Keratinocyte (primary cell): Measurements from ENCODE around the gene PCNT. TPM values are rescaled to one million over a fixed set of nuclear protein-coding genes. Genes with fewer than 3 reads are reported as not detected.

Source experiments
- DNase-seq: peaks from one replicate; pipeline ENCODE4 v3.0.0-alpha.2; 2011; ENCODE audit warnings: low read depth, missing footprints, low spot score
- FAIRE-seq: peaks from 2 replicates; lab custom pipeline; 2011; peaks lifted over from hg19 to GRCh38; lab: Jason Lieb, UNC
- H2AFZ ChIP-seq: 2 replicates; pipeline ENCODE4 v1.6.0; 2012; ENCODE audit warnings: low read length, control low read depth, inconsistent platforms; ENCODE audit not compliant: control insufficient read depth
- H3K27ac ChIP-seq: 2 replicates; pipeline ENCODE4 v1.5.1; 2011; ENCODE audit warnings: low read length; ENCODE audit not compliant: control insufficient read depth, insufficient read depth
- H3K27me3 ChIP-seq: 3 replicates; pipeline ENCODE4 v1.6.0; 2011; ENCODE audit warnings: low read length; ENCODE audit not compliant: control insufficient read depth, insufficient read depth; ENCODE audit errors: extremely low read depth
- H3K36me3 ChIP-seq, 2 experiments: 2 replicates in 1 of 2; 3 replicates in 1 of 2; pipeline ENCODE4 v1.5.1; 2011; ENCODE audit warnings: low read length in 2 of 2, mild to moderate bottlenecking in 1 of 2; ENCODE audit not compliant: control insufficient read depth in 2 of 2, insufficient read depth in 2 of 2; ENCODE audit errors: extremely low read depth in 1 of 2
- H3K4me1 ChIP-seq: 3 replicates; pipeline ENCODE4 v1.5.1; 2011; ENCODE audit warnings: low read length; ENCODE audit not compliant: control insufficient read depth, insufficient read depth; ENCODE audit errors: extremely low read depth
- H3K4me2 ChIP-seq: 3 replicates; pipeline ENCODE4 v1.6.0; 2011; ENCODE audit warnings: low read depth, low read length; ENCODE audit not compliant: control insufficient read depth, insufficient read depth; ENCODE audit errors: extremely low read depth
- H3K4me3 ChIP-seq, 3 experiments: fragments of 200-600 bp in 1 of 3; sonication (generic) in 1 of 3; 2 replicates in 2 of 3; 3 replicates in 1 of 3; pipeline ENCODE4 v1.5.1; 2011 to 2016; ENCODE audit warnings: low read length in 3 of 3, mild to moderate bottlenecking in 3 of 3, control low read depth in 2 of 3, inconsistent platforms in 1 of 3, low read depth in 1 of 3, mixed read lengths in 1 of 3, mixed run types in 1 of 3, moderate library complexity in 1 of 3; ENCODE audit not compliant: control insufficient read depth in 2 of 3, insufficient read depth in 2 of 3; ENCODE audit errors: extremely low read depth in 1 of 3
- H3K79me2 ChIP-seq: 2 replicates; pipeline ENCODE4 v1.6.0; 2012; ENCODE audit warnings: low read length; ENCODE audit not compliant: control insufficient read depth, insufficient read depth
- H3K9ac ChIP-seq: 3 replicates; pipeline ENCODE4 v1.6.0; 2011; ENCODE audit warnings: low read length; ENCODE audit not compliant: control insufficient read depth, insufficient read depth; ENCODE audit errors: extremely low read depth
- H3K9me1 ChIP-seq: 3 replicates; pipeline ENCODE4 v1.6.0; 2011; ENCODE audit warnings: low read length; ENCODE audit not compliant: control insufficient read depth, insufficient read depth; ENCODE audit errors: extremely low read depth
- H3K9me3 ChIP-seq: 2 replicates; pipeline ENCODE4 v1.5.1; 2012; ENCODE audit warnings: low read depth, low read length; ENCODE audit not compliant: control insufficient read depth
- H4K20me1 ChIP-seq: 3 replicates; pipeline ENCODE4 v1.6.0; 2011; ENCODE audit warnings: low read length; ENCODE audit not compliant: control insufficient read depth, insufficient read depth; ENCODE audit errors: extremely low read depth
- EZH2 ChIP-seq: IDR thresholded peaks from one replicate; pipeline ENCODE4 v1.6.1; 2012; ENCODE audit warnings: inconsistent platforms, mild to moderate bottlenecking, low read length, moderate library complexity
- dilution Hi-C: fragments of 300-500 bp; cut with MboI; formaldehyde crosslinking; loops from one replicate; pipeline ENCODE4 v1.7.0; 2020; ENCODE audit warnings: low sequenced_read_pairs; ENCODE audit not compliant: extremely low pct_ligation_motif_present
- polyA plus RNA-seq, 5 experiments: library from polyadenylated mRNA; depleted of rRNA in 3 of 5; stranded (reverse) in 3 of 5; stranded (forward) in 1 of 5; unstranded in 1 of 5; fragments of >200 nt; gene quantifications; 1 replicate in 1 of 5; 2 replicates in 3 of 5; 3 replicates in 1 of 5; pipeline versions ENCODE4 v1.2.1 to v1.2.3, GENCODE V29; 2011 to 2012; ENCODE audit warnings: missing spikeins in 2 of 5, low read depth in 1 of 5, low replicate concordance in 1 of 5
- TF ChIP-seq, protein P1 (sequence below), 3 experiments: IDR thresholded peaks in 1 of 3; conservative IDR thresholded peaks in 1 of 3; optimal IDR thresholded peaks in 1 of 3; 2 replicates in 2 of 3; 3 replicates in 1 of 3; pipeline versions ENCODE3 to v1.5.1; 2011; ENCODE audit warnings: low read length in 3 of 3, mild to moderate bottlenecking in 3 of 3, moderate library complexity in 2 of 3, control low read depth in 1 of 3, inconsistent platforms in 1 of 3; ENCODE audit not compliant: insufficient read depth in 2 of 3; ENCODE audit errors: extremely low read depth in 1 of 3

PCNT gene
- polyA plus RNA-seq, 1 donor (not counting 4 experiments of a cell fraction or from before 2014, with no cell fraction given): 9.8 TPM

GRCh38 chr21:46393451-46393940, 69.5 kb downstream of the PCNT start:
- dilution Hi-C loops: no loop called here
- Histone ChIP-seq H3K36me3 (peaks cover 15 to 17% of the 10 kb centered on the region in 2 experiments), H3K9me1 (no peaks in the 10 kb centered on the region), H2AFZ (no peak overlapping the region), H3K9ac (no peak overlapping the region), H4K20me1 (no peaks in the 10 kb centered on the region), H3K9me3 (no peaks in the 10 kb centered on the region), H3K4me1 (no peaks in the 10 kb centered on the region), H3K4me3 (no peak overlapping the region), H3K4me2 (no peak overlapping the region), H3K79me2 (no peaks in the 10 kb centered on the region), H3K27me3 (no peaks in the 10 kb centered on the region), H3K27ac (no peak overlapping the region)
- DNase-seq: no peak
- TF ChIP-seq EZH2: no peak
- TF ChIP-seq, protein P1, sequence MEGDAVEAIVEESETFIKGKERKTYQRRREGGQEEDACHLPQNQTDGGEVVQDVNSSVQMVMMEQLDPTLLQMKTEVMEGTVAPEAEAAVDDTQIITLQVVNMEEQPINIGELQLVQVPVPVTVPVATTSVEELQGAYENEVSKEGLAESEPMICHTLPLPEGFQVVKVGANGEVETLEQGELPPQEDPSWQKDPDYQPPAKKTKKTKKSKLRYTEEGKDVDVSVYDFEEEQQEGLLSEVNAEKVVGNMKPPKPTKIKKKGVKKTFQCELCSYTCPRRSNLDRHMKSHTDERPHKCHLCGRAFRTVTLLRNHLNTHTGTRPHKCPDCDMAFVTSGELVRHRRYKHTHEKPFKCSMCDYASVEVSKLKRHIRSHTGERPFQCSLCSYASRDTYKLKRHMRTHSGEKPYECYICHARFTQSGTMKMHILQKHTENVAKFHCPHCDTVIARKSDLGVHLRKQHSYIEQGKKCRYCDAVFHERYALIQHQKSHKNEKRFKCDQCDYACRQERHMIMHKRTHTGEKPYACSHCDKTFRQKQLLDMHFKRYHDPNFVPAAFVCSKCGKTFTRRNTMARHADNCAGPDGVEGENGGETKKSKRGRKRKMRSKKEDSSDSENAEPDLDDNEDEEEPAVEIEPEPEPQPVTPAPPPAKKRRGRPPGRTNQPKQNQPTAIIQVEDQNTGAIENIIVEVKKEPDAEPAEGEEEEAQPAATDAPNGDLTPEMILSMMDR (optimal IDR thresholded peaks at IDR 0.05 in 1 of 3, IDR thresholded peaks at IDR 0.05 in 1 of 3, conservative IDR thresholded peaks at IDR 0.05 in 1 of 3; ENCODE audit: extremely low read depth in 1 of 3, insufficient read depth in 2 of 3, low read length in 3 of 3): no peak
- FAIRE-seq: no peak

- Histone ChIP-seq H3K9me1 (no peaks in the 10 kb centered on the region), H3K4me3 (no peak overlapping the region), H3K27me3 (no peaks in the 10 kb centered on the region), H3K4me1 (no peaks in the 10 kb centered on the region), H3K27ac (no peak overlapping the region), H3K36me3 (peaks cover 15 to 18% of the 10 kb centered on the region in 2 experiments), H3K79me2 (no peaks in the 10 kb centered on the region), H3K9ac (no peak overlapping the region), H2AFZ (no peak overlapping the region), H4K20me1 (no peaks in the 10 kb centered on the region), H3K4me2 (no peak overlapping the region), H3K9me3 (no peaks in the 10 kb centered on the region)
- dilution Hi-C loops: no loop called here
- no peak for TF ChIP-seq EZH2
- TF ChIP-seq, protein P1 (optimal IDR thresholded peaks at IDR 0.05 in 1 of 3, IDR thresholded peaks at IDR 0.05 in 1 of 3, conservative IDR thresholded peaks at IDR 0.05 in 1 of 3; ENCODE audit: extremely low read depth in 1 of 3, insufficient read depth in 2 of 3, low read length in 3 of 3): no peak
- FAIRE-seq (no peak), DNase-seq (no peak)
Measured at GRCh38 chr21:46393941-46394594, 70.1 kb downstream of the PCNT start.
